ENCODE results near the gene DISC1.

The DISC1 gene

GRCh38 chr1:231879296-231879695 is 252.7 kb downstream of the DISC1 start:
- H3K4me3 ChIP-seq (ENCODE audit: low read length) = no peak overlapping the region
- DNase-seq (ENCODE audit: low read depth) = no peak
- TF ChIP-seq CTCF (conservative IDR thresholded peaks at IDR 0.05; ENCODE audit: low read depth, low read length) = no peak

- no peak for TF ChIP-seq CTCF (conservative IDR thresholded peaks at IDR 0.05; ENCODE audit: low read depth, low read length)
- H3K4me3 ChIP-seq (ENCODE audit: low read length) = no peak overlapping the region
Observed at GRCh38 chr1:231882333-231882732, 255.7 kb downstream of the DISC1 start.

GRCh38 chr1:231882790-231883189 is 256.2 kb downstream of the DISC1 start:
- no peak for DNase-seq (ENCODE audit: low read depth)
- no peak overlapping the region for H3K4me3 ChIP-seq (ENCODE audit: low read length)
- TF ChIP-seq CTCF (conservative IDR thresholded peaks at IDR 0.05; ENCODE audit: low read depth, low read length) = no peak

More at GRCh38 chr1:231882333-231882732, 255.7 kb downstream of the DISC1 start:
- DNase-seq (ENCODE audit: low read depth) = no peak

GRCh38 chr1:231883382-231883781 is 256.8 kb downstream of the DISC1 start:
- no peak for TF ChIP-seq CTCF (conservative IDR thresholded peaks at IDR 0.05; ENCODE audit: low read depth, low read length)
- H3K4me3 ChIP-seq (ENCODE audit: low read length) = no peak overlapping the region

GRCh38 chr1:231885209-231885854 is 258.7 kb downstream of the DISC1 start:
- H3K4me3 ChIP-seq (ENCODE audit: low read length) = no peak overlapping the region
- peak; percentile 32 for DNase-seq (ENCODE audit: low read depth)
- TF ChIP-seq CTCF (conservative IDR thresholded peaks at IDR 0.05; ENCODE audit: low read depth, low read length) = no peak

More at GRCh38 chr1:231883382-231883781, 256.8 kb downstream of the DISC1 start:
- no peak for DNase-seq (ENCODE audit: low read depth)

GRCh38 chr1:231887166-231887565 is 260.6 kb downstream of the DISC1 start:
- no peak for TF ChIP-seq CTCF (conservative IDR thresholded peaks at IDR 0.05; ENCODE audit: low read depth, low read length)
- no peak for DNase-seq (ENCODE audit: low read depth)
- H3K4me3 ChIP-seq (ENCODE audit: low read length) = no peak overlapping the region

- TF ChIP-seq CTCF (conservative IDR thresholded peaks at IDR 0.05; ENCODE audit: low read depth, low read length) = no peak
- no peak overlapping the region for H3K4me3 ChIP-seq (ENCODE audit: low read length)
- no peak for DNase-seq (ENCODE audit: low read depth)
Observed at GRCh38 chr1:231887866-231888265, 261.3 kb downstream of the DISC1 start.

Measured in retinal pigment epithelial cell (primary cell).